NCI-H2227 (cell line): Measurements from ENCODE around the gene SH3BGRL.

ENCODE experiments used
- DNase-seq: peaks from one replicate; lab custom pipeline; 2025; ENCODE audit not compliant: unreplicated experiment; lab: John Stamatoyannopoulos, UW

The SH3BGRL gene

GRCh38 chrX:81201671-81202455, at the start of gene SH3BGRL, which contains the start of gene HMGN5:
Gene SH3BGRL (plus strand): TSS chrX:81202102. CDS start chrX:81202201, 99 bp downstream.
Gene HMGN5 (minus strand): TSS chrX:81201913. CDS start chrX:81121549, 80,364 bp downstream.
- DNase-seq: peak; percentile 72

GRCh38 chrX:81168391-81168790, 33.5 kb upstream of the SH3BGRL start:
- no peak for DNase-seq

GRCh38 chrX:81174286-81174685, 27.6 kb upstream of the SH3BGRL start:
- DNase-seq: no peak

GRCh38 chrX:81195259-81195658, 6.6 kb upstream of the SH3BGRL start:
- DNase-seq: no peak

GRCh38 chrX:81195712-81196111, 6.2 kb upstream of the SH3BGRL start:
- DNase-seq: peak; percentile 36

GRCh38 chrX:81201071-81201470, 831 bp upstream of the SH3BGRL start:
- no peak for DNase-seq

GRCh38 chrX:81202456-81202819, 536 bp downstream of the SH3BGRL start:
- DNase-seq: no peak

GRCh38 chrX:81202943-81203342, 1.0 kb downstream of the SH3BGRL start:
- DNase-seq: no peak

GRCh38 chrX:81205551-81205950, 3.6 kb downstream of the SH3BGRL start:
- no peak for DNase-seq

- no peak for DNase-seq
Observed at GRCh38 chrX:81206476-81206875, 4.6 kb downstream of the SH3BGRL start.

GRCh38 chrX:81208916-81209315, 7.0 kb downstream of the SH3BGRL start:
- no peak for DNase-seq

GRCh38 chrX:81215685-81216084, 13.8 kb downstream of the SH3BGRL start:
- no peak for DNase-seq

GRCh38 chrX:81229229-81229628, 27.3 kb downstream of the SH3BGRL start:
- no peak for DNase-seq

GRCh38 chrX:81229901-81230300, 28.0 kb downstream of the SH3BGRL start:
- DNase-seq: no peak

- DNase-seq: no peak
Observed at GRCh38 chrX:81231476-81231875, 29.6 kb downstream of the SH3BGRL start.

GRCh38 chrX:81232218-81232617, 30.3 kb downstream of the SH3BGRL start:
- no peak for DNase-seq

GRCh38 chrX:81237516-81237915, 35.6 kb downstream of the SH3BGRL start:
- DNase-seq: no peak

GRCh38 chrX:81238166-81238565, 36.3 kb downstream of the SH3BGRL start:
- no peak for DNase-seq

- no peak for DNase-seq
Observed at GRCh38 chrX:81240701-81241331, 38.9 kb downstream of the SH3BGRL start.

- no peak for DNase-seq
Observed at GRCh38 chrX:81241753-81242152, 39.9 kb downstream of the SH3BGRL start.

GRCh38 chrX:81255876-81256275, 54.0 kb downstream of the SH3BGRL start:
- no peak for DNase-seq

- no peak for DNase-seq
Observed at GRCh38 chrX:81257817-81258216, 55.9 kb downstream of the SH3BGRL start.
